NCI-H1930 (cell line): ENCODE measurements around the gene SPIRE2.
"Not testable (repeated sequence)": the region's sequence is repeated elsewhere in the genome, so short reads cannot be mapped to it uniquely, and the experiment has no call there.

ENCODE experiments used
- DNase-seq, 2 experiments: peaks; one replicate each; lab custom pipeline; 2025; lab: John Stamatoyannopoulos, UW

SPIRE2 gene

DNA sequence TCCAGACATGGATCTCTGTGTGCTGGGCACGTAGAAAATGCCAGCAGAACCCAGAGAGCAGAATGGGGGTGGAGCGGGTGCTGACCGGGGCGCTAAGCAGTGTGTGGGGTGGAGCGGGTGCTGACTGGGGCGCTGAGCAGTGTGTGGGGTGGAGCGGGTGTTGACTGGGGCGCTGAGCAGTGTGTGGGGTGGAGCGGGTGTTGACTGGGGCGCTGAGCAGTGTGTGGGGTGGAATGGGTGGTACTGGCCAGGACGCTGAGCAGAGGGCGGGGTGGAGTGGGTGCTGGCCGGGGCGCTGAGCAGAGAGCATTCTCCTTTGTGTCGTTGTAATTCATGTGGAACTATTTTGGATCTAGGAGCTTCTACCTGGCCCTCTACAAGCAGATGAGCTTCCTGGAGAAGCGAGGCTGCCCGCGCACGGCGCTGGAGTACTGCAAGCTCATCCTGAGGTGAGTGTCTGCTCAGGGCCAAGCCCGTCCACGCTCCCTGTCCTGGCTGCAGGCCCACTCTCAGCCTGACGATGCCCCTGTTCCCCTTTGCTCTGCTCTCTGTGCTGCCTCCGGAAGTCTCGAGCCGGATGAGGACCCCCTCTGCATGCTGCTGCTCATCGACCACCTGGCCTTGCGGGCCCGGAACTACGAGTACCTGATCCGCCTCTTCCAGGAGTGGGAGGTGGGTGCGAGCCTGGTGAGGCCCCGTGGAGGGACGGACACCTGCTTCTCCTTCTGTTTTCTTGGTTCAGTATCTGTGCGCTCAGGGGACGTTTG is 70.1 kb downstream of the SPIRE2 start:
- no peak for DNase-seq

- DNase-seq = no peak
Measured at GRCh38 chr16:89899879-89900481, 71.7 kb downstream of the SPIRE2 start.

DNA sequence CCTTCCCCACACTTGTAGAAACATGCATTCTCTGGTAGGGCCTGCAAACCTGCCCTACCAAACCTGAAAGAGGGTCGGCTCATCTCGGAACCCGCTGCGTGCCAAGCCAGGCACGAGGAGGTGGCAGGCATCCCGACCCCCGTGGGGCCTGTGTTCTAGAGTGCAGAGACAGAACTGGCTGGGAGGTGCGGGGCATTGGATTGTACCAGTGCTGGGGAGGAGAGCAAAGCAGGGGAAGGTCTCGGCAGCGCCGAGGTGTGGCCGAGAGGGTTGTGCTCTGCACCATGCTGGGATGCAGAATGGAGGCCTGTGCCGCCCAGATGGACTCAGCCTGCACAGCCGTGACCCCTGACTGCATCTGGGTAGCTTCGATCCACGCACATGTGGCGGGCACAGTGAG is 72.6 kb downstream of the SPIRE2 start:
- no peak for DNase-seq

- no peak for DNase-seq
Measured at GRCh38 chr16:89902980-89903379, 74.7 kb downstream of the SPIRE2 start.

DNA sequence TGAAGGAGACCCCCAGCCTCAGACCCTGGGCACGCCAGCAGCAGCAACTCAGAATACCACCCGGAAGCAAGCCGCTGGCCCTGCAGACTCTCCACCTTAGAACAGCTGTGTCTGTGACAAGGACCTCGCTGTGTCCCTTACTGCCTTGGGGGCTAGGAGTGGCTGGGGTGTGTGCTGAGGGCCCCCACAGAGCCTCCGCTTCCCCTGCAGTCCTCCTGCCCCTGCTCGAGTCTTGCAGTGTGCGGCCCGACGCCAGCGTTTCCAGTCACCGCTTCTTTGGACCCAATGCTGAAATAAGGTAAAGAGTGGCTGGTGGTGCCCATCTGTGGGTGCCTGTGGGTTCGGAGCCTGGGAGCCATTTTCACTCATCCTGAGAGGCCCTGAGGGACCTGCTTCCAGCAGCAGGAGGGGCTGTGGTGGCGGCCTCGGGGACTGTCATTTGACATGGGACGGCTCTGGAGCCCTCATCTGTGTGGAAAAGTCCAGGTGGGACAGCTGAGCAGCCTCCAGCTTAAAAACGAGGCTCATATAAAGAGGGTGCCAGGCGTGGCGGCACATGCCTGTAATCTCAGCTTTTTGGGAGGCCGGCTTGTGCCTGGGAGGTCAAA is 75.7 kb downstream of the SPIRE2 start:
- no peak for DNase-seq

GRCh38 chr16:89904606-89905510 is 76.6 kb downstream of the SPIRE2 start:
- no peak for DNase-seq

DNA sequence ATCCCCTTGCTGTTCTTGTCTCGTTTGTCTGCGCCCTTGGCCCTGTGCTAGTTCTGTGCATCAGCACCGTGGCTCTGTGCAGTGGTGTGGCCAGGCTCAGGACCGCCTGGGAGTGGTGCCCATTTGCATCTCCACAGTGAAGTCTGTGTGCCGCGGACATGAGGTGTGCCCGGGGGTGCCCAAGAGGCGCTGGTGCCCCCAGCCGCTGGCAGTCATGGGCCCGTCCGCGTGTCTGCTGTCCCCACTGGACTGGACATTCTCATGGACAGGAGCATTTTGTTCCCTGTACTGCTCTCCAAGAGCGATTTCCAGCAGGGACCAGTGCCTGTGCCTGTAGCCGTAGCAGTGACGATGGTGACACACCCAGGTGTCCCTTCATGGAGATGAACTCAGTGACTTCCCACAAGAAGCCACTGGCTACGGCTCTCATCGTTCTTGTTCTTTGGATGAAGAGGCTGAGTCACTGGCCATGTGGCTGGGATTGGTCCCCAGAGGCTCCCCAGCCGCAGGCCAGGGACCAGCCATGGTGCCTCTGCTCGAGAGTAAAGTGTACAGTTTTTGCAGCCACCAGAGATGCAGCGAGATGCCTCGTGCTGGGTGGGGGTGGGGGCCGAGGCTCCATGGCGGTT is 77.3 kb downstream of the SPIRE2 start:
- no peak for DNase-seq

- no peak for DNase-seq
Measured at GRCh38 chr16:89906140-89907025, 78.1 kb downstream of the SPIRE2 start.

GRCh38 chr16:89907055-89907814 is 79.0 kb downstream of the SPIRE2 start:
- DNase-seq = no peak

GRCh38 chr16:89908236-89908635 is 80.0 kb downstream of the SPIRE2 start:
- DNase-seq = no peak

DNA sequence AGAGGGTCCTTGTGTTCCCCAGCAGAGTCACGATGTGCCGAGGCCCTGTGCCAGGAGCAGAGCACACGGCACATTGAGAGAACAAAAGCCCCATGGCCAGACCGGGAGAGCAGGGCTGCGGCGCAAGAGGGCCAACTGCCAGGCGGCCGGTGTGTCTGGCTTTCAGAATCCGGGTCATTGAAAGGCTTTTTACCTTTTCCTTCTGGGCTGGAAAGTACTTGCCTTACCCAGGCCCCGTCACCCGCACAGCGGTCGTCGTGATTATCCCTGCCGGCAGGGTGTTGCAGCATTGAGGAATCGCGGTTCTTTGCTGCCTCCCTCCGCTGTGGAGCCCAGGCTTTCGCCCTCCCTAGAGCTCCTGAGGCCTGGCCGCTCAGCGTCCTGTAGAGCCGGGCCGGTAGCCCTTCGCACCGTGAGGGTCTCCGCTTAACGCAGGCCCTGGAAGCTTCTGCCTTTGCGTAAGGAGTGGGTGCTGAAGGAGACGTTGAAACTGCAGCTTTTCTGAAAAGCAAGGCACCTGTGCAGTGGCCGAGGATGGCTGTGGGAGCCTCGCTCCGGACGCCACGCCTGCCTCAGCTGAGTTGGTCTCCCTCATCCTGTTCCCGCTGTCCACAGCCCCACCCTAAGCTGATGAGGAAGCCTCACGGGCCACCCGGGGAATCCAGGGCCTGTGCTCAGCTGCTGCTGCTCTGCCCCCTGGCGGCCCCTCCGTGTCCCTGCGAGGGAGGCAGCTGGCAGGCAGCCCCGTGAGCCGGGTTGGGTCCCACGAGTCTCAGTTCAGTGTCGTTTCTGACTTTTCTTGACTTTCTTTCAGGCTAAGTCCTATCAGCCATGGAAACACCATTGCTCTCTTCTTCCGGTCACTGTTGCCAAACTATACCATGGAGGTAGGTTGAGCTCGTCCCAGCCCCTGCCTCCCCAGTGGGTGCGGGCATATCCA is 81.8 kb downstream of the SPIRE2 start:
- DNase-seq = peak in 1 of 2 experiments; percentile 26

- no peak for DNase-seq
Measured at GRCh38 chr16:89910717-89911354, 82.6 kb downstream of the SPIRE2 start.

DNA sequence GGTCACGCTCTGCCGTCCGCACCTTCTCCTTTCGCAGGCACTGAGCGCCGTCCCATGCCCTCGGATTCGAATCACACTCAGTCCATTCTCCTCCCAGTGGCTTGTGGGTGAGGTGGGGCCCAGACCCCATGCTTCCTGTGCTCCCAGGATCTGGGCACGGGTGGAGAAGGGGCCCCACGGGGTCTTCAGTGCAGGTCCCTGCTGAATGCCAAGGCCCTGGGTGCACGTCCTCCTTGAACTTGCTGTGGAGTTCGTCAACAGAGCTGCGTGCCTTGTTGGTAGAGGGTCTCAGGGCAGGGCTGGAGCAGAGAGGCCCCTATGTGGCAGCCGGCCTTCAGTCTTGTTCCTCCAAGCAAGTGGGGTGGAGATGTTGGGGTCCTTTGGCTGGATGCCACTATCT is 83.1 kb downstream of the SPIRE2 start:
- no peak for DNase-seq

DNA sequence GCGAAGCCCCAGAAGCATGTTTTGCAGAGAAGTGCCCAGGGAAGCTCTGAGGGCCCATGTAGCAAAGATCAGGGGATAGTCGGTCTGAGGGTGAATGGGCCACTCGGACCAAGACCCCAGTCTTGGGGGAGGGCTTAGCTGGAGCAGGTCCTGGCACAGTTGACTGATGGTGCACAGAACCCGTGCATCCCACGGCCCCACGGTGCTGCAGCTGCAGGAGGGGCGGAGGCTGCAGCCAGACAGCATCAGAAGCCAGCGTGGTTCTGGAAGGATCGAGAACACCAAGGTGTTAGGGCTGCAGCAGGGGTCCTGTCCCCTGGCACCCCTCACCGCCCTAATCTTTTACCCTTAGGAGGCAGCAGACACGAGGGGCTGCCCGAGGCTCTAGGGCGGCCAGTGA is 83.9 kb downstream of the SPIRE2 start:
- DNase-seq = no peak

DNA sequence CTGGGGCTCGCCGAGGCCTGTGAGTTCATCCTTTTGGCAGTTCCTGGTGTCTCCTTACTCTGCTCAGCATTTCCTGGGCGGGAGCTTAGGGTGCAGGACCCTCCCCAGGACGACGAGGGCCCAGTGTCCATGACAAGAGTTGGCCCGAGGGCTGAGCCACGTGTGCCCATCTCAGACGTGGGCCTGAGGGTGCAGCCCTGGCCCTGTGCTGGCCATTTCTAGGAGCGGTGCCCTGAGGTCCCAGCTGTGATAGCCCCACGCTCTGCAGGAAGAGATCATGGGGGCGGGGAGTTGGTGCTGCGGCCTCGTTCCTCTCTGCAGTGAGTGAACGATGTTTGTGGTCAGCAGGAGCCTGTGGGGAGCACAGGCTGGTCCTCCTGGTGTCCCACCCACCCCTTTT is 84.4 kb downstream of the SPIRE2 start:
- no peak for DNase-seq

DNA sequence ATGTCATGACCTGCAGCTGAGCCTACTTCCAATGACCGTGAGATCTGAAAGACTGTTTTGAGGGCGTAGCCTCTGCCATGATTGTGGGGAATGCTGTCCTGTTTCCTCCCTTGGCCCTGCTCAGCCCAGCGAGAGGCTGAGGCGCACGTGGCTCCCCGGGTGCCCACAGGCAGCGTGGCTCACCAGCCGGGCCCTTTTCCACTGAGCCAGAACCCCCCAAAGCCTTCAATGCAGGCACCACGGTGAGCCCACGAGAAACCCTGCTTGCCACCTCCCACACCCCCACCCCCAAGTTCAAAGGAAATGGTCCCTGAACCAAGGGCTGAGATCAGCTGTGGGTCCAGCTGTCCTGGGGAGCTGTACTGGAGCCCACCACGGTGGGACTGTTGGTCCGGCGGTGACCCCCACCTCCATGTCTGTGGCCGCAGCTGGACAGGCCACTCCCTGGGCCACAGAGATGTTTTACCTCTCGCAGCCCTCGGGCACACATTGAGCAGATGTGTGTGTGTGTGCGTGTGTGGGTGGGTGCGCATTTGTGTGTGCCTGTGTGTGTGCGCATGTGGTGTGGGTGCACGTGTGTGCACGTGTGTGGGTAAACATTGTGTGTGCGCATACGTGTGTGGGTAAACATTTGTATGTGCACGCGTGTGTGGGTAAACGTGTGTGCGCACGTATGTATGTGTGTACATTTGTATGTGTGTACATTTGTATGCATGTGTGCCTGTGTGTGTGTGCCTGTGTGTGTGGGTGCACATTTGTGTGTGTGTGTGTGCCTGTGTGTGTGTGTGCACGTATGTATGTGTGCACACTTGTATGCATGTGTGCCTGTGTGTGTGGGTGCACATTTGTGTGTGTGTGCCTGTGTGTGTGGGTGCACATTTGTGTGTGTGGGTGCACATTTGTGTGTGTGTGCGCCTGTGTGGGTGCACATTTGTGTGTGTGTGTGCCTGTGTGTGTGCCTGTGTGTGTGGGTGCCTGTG is 85.4 kb downstream of the SPIRE2 start:
- DNase-seq = no peak

DNA sequence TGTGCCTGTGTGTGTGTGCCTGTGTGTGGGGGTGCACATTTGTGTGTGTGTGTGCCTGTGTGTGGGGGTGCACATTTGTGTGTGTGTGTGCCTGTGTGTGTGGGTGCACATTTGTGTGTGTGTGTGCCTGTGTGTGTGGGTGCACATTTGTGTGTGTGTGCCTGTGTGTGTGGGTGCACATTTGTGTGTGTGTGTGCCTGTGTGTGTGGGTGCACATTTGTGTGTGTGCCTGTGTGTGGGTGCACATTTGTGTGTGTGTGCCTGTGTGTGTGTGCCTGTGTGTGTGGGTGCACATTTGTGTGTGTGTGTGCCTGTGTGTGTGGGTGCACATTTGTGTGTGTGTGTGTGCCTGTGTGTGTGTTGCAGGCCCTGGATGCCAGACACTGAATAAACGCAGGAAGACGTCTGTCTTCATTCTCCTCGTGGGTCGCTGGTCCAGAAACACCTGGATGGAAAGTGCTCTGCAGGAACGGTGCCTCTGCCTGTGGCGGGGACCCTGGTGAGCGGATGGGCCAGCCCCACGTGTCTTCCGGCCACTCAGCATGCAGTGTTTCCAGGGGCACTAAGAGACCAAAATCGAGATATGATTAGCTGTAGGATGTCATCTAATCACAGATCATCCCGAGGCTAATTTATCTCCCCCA is 86.5 kb downstream of the SPIRE2 start:
- DNase-seq = not testable (repeated sequence)
